ENCODE measurements around the gene FOXC2.

GRCh38 chr16:86530251-86531190, 36.1 kb upstream of the FOXC2 start:
- no peak for TF ChIP-seq CTCF (IDR thresholded peaks at IDR 0.05; ENCODE audit: low read depth, low read length)
- no peak for TF ChIP-seq EZH2phosphoT487 (IDR thresholded peaks at IDR 0.05; ENCODE audit: low read depth)

Measured in OCI-LY3 (cell line).